Germinal center (tissue), 1 donor: ENCODE results near the gene TTC23L.
A peak's percentile ranks its signal among the peaks of the same experiment; 100 is the strongest.
"Not testable (repeated sequence)": the region's sequence is repeated elsewhere in the genome, so short reads cannot be mapped to it uniquely, and the experiment has no call there.

Experiments
- DNase-seq: peaks from one replicate; pipeline ENCODE4 v3.0.0; 2012; ENCODE audit warnings: mixed read lengths, low spot score

The TTC23L gene

DNA sequence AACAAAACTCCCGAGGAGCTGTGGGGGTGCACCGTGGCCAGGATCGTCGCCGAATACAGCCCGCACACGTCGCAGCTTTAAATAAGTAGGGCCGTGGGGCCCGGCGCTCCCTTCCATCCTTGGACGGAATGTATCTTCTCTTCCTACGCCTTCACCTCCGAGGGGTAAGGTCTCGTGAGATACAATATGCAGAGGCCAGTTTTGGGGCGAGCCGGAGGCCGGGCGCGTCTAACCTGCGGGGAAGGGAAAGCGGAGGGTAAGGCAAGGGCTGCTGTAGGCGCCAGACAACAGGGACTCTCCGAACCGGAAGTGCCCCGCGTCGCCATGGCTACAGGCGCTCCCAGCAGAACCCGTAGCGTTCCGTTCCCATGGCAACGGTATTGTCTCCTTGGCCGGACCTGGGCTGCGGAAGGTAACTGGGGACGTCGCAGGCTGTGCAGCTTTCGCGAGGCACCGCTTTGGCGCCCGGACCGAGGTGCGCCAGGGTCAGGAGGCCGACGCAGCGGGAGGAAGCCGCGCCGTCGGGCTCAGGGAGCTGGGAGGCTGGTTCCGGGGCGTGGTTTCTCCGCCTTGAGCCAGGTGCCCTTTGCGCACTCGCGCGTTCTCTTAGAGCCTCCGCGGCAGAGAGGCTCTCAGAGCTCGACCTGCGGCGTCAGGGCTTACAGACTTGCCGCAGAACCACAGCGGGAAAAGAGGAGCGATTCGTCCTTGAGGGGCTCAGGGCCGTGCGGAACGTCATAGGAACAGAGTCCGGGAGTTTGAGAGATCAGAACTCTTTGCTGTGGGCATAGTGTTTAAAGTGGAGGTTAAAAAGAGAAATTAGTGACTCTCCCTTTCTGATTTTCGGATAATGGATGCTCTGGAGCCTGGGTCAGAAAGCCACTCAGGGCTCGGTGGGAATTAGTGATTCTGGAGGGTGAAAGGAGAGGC lies at the start of gene TTC23L:
Gene TTC23L, plus strand, starts transcription at position 380 of the 930 bp plus-strand sequence. CDS start 1,508 bp downstream, outside the sequence.
- DNase-seq: peak; percentile 89

DNA sequence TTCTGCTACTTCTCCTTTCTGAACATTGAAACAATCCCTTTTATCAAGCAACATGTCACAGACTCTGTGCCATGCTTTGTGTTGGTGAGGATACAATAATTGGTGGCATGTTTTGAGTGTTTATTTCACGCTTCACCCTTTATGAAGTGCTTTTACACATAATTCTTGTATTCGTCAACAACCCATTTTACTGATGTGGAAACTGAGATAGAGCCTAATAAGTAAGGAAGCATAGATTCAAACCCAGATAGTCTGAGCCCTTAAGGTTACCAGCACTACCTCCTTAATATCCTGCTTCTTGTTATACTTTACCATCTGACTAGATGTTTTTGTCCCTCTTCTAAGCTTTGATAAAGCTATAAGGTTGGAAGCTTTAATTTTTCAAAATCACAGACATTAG lies 49.3 kb upstream of the TTC23L start:
- no peak for DNase-seq

DNA sequence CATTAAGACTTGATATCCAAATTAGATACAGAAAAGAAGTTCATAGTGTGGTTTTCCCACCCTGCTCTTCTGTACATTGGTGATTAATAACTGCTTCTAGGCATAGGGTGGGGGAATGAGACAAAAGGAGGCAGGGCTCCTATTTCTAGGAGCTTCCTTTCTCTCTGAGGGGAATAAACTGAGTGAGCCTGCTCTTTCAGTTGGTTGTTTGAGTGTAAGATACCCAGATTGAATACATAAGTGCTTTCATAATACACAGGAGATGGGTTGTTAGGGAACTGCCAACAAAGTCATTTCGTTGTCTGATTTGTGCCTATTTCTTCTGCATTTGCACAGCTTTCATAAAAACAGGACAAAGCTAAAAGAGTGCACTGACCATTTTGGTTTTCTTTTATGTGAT lies 48.9 kb upstream of the TTC23L start:
- no peak for DNase-seq

DNA sequence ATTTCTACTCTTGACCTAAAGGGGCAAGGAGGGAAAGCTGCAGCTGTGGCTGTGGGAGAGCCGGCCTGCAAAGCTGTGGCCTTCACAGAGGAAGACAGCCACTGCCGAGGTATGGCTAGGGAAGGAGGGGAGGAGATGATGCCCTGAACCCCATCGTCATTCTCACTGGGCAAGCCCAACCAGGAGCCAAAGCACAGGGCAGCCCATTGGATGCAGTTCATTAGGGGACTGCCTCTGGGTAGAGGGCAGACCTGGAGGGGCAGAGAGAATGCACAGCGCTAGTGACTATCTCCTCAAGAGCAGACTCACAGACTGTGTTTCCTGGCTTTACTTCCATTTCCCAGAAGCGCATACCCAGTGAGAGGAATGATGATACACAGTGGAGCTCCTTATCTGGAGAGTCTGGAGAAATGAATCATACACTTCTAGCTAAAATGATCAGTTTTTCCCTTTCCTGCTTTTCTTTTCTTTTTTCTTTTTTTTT lies 47.2 kb upstream of the TTC23L start:
- no peak for DNase-seq

DNA sequence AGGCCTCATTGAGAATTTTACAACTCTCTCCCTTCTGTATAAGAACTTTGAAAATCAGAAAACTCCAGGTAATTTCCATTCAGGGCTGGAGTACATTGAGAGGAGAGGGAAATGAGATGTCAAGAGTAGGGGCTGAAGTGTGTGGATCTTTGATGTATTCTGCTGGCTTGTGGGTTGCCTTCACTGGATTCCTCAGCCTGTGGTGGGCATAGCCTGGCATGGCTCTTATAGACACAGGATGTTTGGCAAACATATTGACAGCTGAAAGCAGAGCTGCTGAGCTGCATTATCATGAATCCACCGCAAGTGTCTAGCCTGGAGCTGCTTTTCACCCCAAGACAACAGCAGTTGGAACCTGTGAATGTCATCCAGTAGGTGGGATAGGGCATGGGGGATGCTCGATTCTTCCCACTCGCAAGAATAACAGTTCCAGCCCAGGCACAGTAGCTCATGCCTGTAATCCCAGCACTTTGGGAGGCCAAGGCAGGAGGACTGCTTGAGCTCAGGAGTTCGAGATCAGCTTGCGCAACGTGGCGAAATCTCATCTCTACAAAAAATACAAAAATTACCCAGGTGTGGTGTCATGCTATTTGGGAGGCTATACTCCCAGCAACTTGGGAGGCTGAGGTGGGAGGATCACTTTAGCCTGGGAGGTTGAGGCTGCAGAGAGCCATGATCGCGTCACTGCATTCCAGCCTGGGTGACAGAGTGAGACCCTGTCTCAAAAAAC lies 36.0 kb upstream of the TTC23L start:
- DNase-seq: no peak

DNA sequence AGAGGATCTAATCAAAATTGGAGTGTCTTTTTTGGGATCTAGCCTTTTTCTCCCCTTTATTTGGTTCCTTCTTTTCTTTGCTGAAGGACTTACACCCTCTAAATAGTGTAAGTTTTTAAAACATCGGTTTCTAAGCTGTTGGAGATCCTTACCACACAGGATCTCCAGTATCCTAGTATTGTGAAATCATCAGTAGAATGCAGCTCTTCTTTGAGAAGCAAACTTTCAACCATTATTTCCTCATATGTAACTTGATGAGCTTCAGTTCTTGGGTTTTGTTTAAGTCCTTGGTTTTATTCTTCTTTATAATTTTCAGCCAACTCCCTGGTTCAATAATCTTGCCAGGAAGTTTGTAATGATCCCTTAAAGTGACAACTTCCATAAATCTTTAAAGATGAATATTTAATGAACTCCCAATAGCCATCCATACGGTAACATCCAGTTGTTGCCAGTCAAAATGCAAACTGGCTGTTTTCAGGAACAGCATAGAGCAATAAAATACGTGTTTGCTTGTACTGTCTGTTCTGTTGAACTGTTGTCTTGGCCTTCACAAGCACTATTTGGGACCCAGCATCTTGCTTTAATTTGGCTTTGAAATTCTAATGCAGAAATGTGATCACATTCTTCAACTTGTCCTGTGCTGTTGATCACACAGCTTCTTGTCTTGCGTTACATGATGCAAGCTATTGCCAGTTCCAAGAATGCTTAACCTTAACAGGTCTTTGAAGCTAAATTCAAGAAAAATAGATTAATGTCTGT lies 34.8 kb upstream of the TTC23L start:
- no peak for DNase-seq

GRCh38 chr5:34804913-34805312 lies 34.1 kb upstream of the TTC23L start:
- DNase-seq: no peak

DNA sequence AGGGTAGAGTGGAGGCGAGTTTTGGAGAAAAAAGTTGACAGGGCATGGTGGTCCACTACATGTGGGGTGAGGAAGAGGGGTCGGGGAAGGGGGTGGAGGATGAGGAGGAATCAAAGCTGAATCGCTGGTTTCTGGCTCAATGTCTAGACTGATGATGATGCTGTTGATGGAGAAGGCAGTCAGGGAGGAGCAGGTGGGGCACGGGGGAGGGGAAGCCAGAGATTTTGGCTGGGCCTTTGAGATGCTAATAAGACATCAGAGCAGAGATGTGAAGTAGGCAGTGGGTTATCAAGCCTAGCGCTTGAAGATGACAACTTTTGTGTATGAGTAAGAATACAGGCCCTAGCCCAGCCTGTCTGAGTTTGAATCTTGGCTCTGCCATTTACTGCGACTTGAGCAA lies 32.4 kb upstream of the TTC23L start:
- no peak for DNase-seq

DNA sequence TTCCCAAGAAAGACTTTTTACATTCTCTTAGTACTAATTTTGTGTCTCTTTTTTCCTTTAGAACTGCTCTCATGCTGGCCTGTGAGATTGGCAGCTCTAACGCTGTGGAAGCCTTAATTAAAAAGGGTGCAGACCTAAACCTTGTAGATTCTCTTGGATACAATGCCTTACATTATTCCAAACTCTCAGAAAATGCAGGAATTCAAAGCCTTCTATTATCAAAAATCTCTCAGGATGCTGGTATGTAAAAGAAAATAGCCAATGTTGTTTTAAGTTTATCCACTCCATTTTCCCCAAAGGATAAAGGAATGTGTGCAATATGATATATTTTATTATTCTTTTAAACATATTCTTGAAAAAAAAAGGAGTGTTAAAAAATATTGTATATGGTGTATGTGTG lies 27.3 kb upstream of the TTC23L start:
- DNase-seq: no peak

GRCh38 chr5:34813509-34813908 lies 25.5 kb upstream of the TTC23L start:
- DNase-seq: no peak

GRCh38 chr5:34817558-34818351 lies 21.2 kb upstream of the TTC23L start:
- DNase-seq: no peak

DNA sequence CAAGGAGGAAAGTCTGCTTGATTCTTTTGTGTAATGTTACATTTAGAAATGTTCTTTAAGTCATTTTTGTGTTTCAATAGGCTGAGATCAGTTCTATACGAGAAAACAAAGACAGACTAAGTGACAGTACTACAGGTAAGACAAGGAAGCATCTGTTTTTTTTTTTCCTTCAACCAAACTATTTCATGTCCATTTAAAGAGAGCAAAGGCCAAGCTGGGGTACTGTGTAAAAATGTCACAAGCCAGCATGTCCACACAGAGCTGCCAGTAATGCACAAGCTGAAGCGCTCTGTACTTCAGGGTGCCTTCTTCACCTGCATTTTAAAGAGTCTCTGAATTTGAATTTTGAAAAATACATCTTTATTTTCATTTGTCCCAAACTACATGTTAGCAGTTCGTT lies 20.2 kb upstream of the TTC23L start:
- DNase-seq: no peak

GRCh38 chr5:34820593-34820992 lies 18.4 kb upstream of the TTC23L start:
- no peak for DNase-seq

- no peak for DNase-seq
Observed at GRCh38 chr5:34822956-34823715, 15.8 kb upstream of the TTC23L start.

GRCh38 chr5:34826347-34826746 lies 12.6 kb upstream of the TTC23L start:
- DNase-seq: no peak

- no peak for DNase-seq
Observed at GRCh38 chr5:34827588-34828506, 11.1 kb upstream of the TTC23L start.

DNA sequence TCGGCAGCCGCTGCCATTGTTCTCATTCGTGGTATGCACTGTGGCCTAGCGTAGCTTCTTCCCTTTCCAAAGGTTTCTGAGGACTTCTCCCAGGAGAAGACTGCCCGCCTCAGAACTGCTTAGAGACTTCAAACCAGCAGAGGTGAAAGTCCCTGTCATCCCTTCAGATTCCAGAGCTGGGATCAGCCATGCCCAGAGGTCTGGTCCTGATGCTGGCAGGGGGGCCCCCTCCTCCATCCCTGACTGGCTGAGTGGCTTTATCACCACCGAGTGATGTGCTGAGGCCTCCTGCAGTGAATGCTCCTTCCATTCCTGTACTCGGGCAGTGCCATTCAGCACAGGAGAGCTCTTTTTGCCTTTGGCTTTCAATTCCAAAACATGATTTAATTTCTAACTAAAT lies 8.1 kb upstream of the TTC23L start:
- DNase-seq: not testable (repeated sequence)

DNA sequence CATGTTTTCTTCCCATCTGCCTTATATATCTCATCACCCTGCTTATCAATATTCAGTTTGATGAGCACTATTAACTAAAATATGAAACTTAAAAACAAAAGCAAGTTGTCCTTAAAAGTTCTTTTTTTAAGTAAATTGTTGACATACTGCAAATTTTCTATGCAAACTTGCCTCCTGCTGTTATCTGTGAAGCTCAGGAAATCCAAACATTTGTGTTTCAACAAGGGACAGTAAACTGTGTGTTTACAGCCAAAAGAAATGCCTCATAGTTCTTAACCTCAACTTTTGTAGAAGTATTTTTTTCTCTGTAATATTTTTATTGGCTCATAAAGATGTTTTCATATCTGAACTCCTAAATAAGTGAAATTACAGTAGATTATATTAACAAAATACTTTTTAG lies 7.7 kb upstream of the TTC23L start:
- DNase-seq: no peak

- no peak for DNase-seq
Observed at GRCh38 chr5:34832568-34832967, 6.4 kb upstream of the TTC23L start.

DNA sequence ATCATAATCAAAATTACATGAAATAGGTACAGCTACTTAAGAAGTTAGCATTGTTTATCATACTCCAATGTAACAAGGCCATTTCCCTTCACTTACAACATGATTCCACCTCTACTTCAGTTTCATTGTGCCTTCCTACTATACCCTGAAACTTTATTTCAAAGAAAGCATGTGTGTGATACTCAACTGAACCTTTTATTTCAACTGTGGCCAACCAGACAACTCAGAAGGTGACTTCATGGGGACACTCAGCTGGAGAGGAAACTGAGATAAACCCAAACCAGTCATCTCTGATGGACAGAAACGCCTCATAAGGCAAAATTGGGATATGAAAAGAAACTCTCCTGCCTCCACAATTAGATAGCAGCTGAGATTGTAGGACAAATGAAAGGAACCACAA lies 5.9 kb upstream of the TTC23L start:
- no peak for DNase-seq
